OCI-LY7 (cell line): Measurements from ENCODE around the gene OLFML2B.

Experiments used
- CTCF ChIP-seq: fragments of 200-600 bp; sonication (generic); conservative IDR thresholded peaks from 2 replicates; pipeline ENCODE4 v1.5.1; 2014; ENCODE audit warnings: mild to moderate bottlenecking, antibody characterized with exemption, low read length, moderate library complexity, mixed read lengths
- EZH2phosphoT487 ChIP-seq: fragments of 200-600 bp; sonication (generic); IDR thresholded peaks from 2 replicates; pipeline ENCODE4 v1.6.1; 2018; ENCODE audit warnings: low read depth, borderline replicate concordance, mild to moderate bottlenecking, mixed run types, antibody characterized with exemption, low read length, moderate library complexity, mixed read lengths

DNA sequence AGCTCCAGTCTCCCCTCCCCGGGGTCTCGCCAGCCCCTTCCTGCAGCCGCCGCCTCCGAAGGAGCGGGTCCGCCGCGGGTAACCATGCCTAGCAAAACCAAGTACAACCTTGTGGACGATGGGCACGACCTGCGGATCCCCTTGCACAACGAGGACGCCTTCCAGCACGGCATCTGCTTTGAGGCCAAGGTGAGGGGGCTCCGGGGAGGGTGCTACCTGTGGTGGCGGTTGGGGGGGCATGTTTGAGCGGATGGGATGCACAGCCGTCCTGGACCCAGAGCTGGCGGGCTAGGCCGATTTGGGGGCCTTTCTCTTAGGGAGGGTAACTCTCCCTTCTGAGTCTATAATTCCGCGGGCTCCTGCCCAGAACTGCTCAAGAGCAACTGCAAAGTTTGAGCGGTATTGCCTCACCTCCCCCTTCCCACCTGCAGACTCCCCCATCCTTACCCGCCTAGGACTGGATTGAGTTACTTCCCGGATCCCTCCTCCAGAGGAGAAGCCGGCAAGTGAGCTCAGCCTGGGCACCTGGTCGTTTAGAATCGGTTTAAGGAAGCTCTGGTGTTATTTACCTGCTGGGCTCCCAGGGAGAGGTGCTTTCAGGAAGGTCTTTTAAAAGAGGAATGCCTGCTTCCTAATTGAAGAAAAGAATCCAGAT is 46.6 kb upstream of the OLFML2B start:
- TF ChIP-seq EZH2phosphoT487 (no peak), CTCF (no peak)
